ENCODE measurements around the gene MDGA2. TPM values are rescaled to one million over a fixed set of nuclear protein-coding genes. Genes with fewer than 3 reads are reported as not detected.

Gene MDGA2
- total RNA-seq, 2 experiments from 2014 or later = not detected

GRCh38 chr14:46985529-46986380 is 689.6 kb downstream of the MDGA2 start:
- H3K9me3 ChIP-seq (ENCODE audit: control insufficient read depth in 1 of 2, insufficient read depth in 1 of 2, low read length in 2 of 2) = no peaks in the 10 kb centered on the region
- ChIA-PET POLR2A (no interaction called here), CTCF (no interaction called here)
- no peaks in the 10 kb centered on the region for H3K4me1 ChIP-seq (ENCODE audit: insufficient read depth, low read length)
- no peak for TF ChIP-seq CTCF (IDR thresholded peaks at IDR 0.05)
- intact Hi-C loops (cut with DNase I, micrococcal nuclease) = no loop called here
- no peaks in the 10 kb centered on the region for H3K36me3 Mint-ChIP-seq (ENCODE audit: low read depth)
- H3K4me1 Mint-ChIP-seq (ENCODE audit: low read depth) = no peaks in the 10 kb centered on the region
- no peak overlapping the region for H3K4me3 Mint-ChIP-seq
- no peaks in the 10 kb centered on the region for H3K27me3 Mint-ChIP-seq
- no peak overlapping the region for H3K27ac ChIP-seq (ENCODE audit: low read depth in 1 of 2, low read length in 2 of 2)
- H3K9me3 Mint-ChIP-seq = peaks cover 4% of the 10 kb centered on the region
- no peak for DNase-seq
- no peak overlapping the region for H3K4me3 ChIP-seq (ENCODE audit: low read length)
- H3K27me3 ChIP-seq (ENCODE audit: control insufficient read depth in 1 of 2, insufficient read depth in 2 of 2, low read length in 2 of 2) = no peaks in the 10 kb centered on the region
- H3K36me3 ChIP-seq (ENCODE audit: insufficient read depth, low read length) = no peaks in the 10 kb centered on the region
- H3K27ac Mint-ChIP-seq = no peak overlapping the region
- ATAC-seq (ENCODE audit: poor library complexity) = no peak

DNA sequence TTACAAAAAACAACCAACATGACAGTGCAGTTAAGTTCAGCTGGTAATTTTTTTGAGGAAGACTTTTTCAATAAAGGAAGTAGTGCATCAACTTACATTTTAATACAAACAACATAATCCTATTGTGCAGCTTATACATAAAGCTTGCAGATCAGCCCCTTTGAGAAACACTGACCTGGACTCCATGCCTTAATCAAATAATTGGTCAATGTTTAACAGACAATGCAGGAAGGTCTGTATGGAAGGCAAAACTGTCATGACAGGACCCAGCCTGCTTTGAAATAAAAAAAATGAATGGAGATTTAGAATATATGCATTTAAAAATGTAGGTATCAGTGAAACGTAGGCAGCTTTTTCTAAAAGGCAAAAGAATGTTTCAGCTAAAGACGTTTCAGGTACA is 702.1 kb downstream of the MDGA2 start:
- H3K36me3 ChIP-seq (ENCODE audit: insufficient read depth, low read length) = no peaks in the 10 kb centered on the region
- Mint-ChIP-seq H3K27me3 (no peaks in the 10 kb centered on the region), H3K9me3 (peaks cover 9% of the 10 kb centered on the region), H3K4me1 (ENCODE audit: low read depth) (no peaks in the 10 kb centered on the region), H3K36me3 (ENCODE audit: low read depth) (no peaks in the 10 kb centered on the region), H3K27ac (no peak overlapping the region), H3K4me3 (no peak overlapping the region)
- DNase-seq = no peak
- no peak for ATAC-seq (ENCODE audit: poor library complexity)
- ChIA-PET CTCF (no interaction called here), POLR2A (no interaction called here)
- H3K9me3 ChIP-seq (ENCODE audit: control insufficient read depth in 1 of 2, insufficient read depth in 1 of 2, low read length in 2 of 2) = no peaks in the 10 kb centered on the region
- no peak overlapping the region for H3K4me3 ChIP-seq (ENCODE audit: low read length)
- H3K4me1 ChIP-seq (ENCODE audit: insufficient read depth, low read length) = no peaks in the 10 kb centered on the region
- no peak for TF ChIP-seq CTCF (IDR thresholded peaks at IDR 0.05)
- no peaks in the 10 kb centered on the region for H3K27me3 ChIP-seq (ENCODE audit: control insufficient read depth in 1 of 2, insufficient read depth in 2 of 2, low read length in 2 of 2)
- intact Hi-C loops (cut with DNase I, micrococcal nuclease) = no loop called here
- no peak overlapping the region for H3K27ac ChIP-seq (ENCODE audit: low read depth in 1 of 2, low read length in 2 of 2)

DNA sequence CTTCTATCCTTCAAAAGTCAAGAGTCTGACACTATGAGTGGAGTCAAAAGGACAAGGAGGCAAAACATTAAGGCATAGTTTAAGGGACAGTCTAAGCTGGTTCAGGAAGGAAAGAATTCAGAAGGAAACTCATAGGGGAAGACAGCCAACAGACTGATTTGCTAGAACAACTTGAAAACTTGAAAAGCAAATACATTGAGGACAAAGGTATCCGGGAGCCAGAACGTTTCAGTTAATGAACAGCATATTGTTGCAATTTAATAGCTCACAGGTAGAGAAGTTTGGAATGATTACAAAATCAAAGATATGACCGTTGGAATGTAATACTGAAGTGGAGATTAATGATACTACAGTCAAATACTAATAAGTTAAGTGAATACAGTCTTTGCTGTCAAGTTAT is 711.0 kb downstream of the MDGA2 start:
- intact Hi-C loops (cut with DNase I, micrococcal nuclease) = no loop called here
- POLR2A ChIA-PET = no interaction called here
- ATAC-seq (ENCODE audit: poor library complexity) (no peak), DNase-seq (no peak)
- Histone ChIP-seq H3K27me3 (ENCODE audit: control insufficient read depth in 1 of 2, insufficient read depth in 2 of 2, low read length in 2 of 2) (no peaks in the 10 kb centered on the region), H3K4me3 (ENCODE audit: low read length) (no peak overlapping the region), H3K27ac (ENCODE audit: low read depth in 1 of 2, low read length in 2 of 2) (no peak overlapping the region), H3K4me1 (ENCODE audit: insufficient read depth, low read length) (no peaks in the 10 kb centered on the region), H3K36me3 (ENCODE audit: insufficient read depth, low read length) (no peaks in the 10 kb centered on the region), H3K9me3 (ENCODE audit: control insufficient read depth in 1 of 2, insufficient read depth in 1 of 2, low read length in 2 of 2) (peaks cover 0 to 15% of the 10 kb centered on the region in 2 experiments)
- no peak for TF ChIP-seq CTCF (IDR thresholded peaks at IDR 0.05)
- H3K27me3 Mint-ChIP-seq = no peaks in the 10 kb centered on the region
- H3K9me3 Mint-ChIP-seq = peaks cover 13% of the 10 kb centered on the region
- H3K27ac Mint-ChIP-seq = no peak overlapping the region
- H3K36me3 Mint-ChIP-seq (ENCODE audit: low read depth) = no peaks in the 10 kb centered on the region
- CTCF ChIA-PET = no interaction called here
- no peak overlapping the region for H3K4me3 Mint-ChIP-seq
- no peaks in the 10 kb centered on the region for H3K4me1 Mint-ChIP-seq (ENCODE audit: low read depth)

Measured in CD4-positive, alpha-beta T cell (primary cell).